ENCODE measurements around the gene RAPGEF2.

Gene RAPGEF2

DNA sequence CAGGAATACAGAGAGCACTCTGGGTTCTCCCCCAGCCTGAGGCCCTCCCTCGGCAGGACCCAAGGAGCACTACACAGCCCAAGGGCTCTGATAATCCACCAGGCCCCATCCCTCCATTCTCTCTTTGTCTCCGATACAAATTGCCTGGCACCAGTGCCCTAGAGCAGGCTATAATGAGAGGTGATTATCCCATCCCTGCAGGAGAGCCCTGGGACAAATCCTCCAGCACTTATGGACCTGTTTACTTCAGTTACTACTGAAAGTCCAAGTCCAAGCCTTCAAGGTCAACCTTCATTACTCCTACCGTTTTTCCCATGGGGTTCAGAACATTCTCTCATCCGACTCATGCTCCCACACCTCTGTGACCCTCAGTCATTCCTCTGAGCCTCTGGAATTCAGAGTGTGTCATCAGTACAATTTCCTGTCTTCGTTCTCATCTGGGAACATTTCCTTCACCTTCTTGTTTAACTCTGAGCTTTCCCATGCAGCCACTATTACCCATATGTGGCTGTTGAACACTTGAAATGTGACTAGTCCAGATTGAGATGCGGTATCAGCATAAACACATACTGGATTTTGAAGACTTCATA lies 299.0 kb downstream of the RAPGEF2 start:
- Histone ChIP-seq H3K36me3 (no peaks in the 10 kb centered on the region), H3K9me3 (ENCODE audit: severe bottlenecking) (no peaks in the 10 kb centered on the region), H3K4me3 (ENCODE audit: low read depth, low read length) (no peak overlapping the region), H3K27me3 (ENCODE audit: insufficient read depth, low read depth, severe bottlenecking) (no peaks in the 10 kb centered on the region), H3K27ac (no peak overlapping the region; the same call in 1 of the 2 replicates)
- TF ChIP-seq, protein P1, sequence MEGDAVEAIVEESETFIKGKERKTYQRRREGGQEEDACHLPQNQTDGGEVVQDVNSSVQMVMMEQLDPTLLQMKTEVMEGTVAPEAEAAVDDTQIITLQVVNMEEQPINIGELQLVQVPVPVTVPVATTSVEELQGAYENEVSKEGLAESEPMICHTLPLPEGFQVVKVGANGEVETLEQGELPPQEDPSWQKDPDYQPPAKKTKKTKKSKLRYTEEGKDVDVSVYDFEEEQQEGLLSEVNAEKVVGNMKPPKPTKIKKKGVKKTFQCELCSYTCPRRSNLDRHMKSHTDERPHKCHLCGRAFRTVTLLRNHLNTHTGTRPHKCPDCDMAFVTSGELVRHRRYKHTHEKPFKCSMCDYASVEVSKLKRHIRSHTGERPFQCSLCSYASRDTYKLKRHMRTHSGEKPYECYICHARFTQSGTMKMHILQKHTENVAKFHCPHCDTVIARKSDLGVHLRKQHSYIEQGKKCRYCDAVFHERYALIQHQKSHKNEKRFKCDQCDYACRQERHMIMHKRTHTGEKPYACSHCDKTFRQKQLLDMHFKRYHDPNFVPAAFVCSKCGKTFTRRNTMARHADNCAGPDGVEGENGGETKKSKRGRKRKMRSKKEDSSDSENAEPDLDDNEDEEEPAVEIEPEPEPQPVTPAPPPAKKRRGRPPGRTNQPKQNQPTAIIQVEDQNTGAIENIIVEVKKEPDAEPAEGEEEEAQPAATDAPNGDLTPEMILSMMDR (IDR thresholded peaks at IDR 0.05; ENCODE audit: low read depth, low read length) = no peak
- DNase-seq = peak; percentile 23

Measured in WERI-Rb-1 (cell line).